Ureter (tissue), 1 donor: ENCODE measurements around the gene PPP1R8. TPM values are rescaled to one million over a fixed set of nuclear protein-coding genes. Genes with fewer than 3 reads are reported as not detected.
"Not testable (repeated sequence)": the region's sequence is repeated elsewhere in the genome, so short reads cannot be mapped to it uniquely, and the experiment has no call there.

Experiments used
- DNase-seq: peaks from one replicate; pipeline ENCODE4 v3.0.0-alpha.2; 2020; ENCODE audit warnings: low spot score
- total RNA-seq: library from RNA; stranded (reverse); gene quantifications from one replicate; pipeline ENCODE4 v1.2.4, GENCODE V29; 2023
- donor health status: DM: yes; HTN: yes; CAD: no.

PPP1R8 gene
- 46.2 TPM for total RNA-seq

- peak; percentile 94 for DNase-seq
Observed at GRCh38 chr1:27830621-27831440, at the start of gene PPP1R8. TSS of gene PPP1R8 (plus strand) at chr1:27830782. CDS start at chr1:27830836, 54 bp downstream.

- no peak for DNase-seq
Observed at GRCh38 chr1:27782950-27783349, 47.6 kb upstream of the PPP1R8 start.

- DNase-seq, result no peak
Observed at GRCh38 chr1:27784700-27785099, 45.9 kb upstream of the PPP1R8 start.

GRCh38 chr1:27785781-27786455 is 44.7 kb upstream of the PPP1R8 start:
- no peak for DNase-seq

- DNase-seq, result no peak
Observed at GRCh38 chr1:27787895-27788294, 42.7 kb upstream of the PPP1R8 start.

- no peak for DNase-seq
Observed at GRCh38 chr1:27789540-27790041, 41.0 kb upstream of the PPP1R8 start.

GRCh38 chr1:27790270-27790669 is 40.3 kb upstream of the PPP1R8 start:
- DNase-seq, result not testable (repeated sequence)

GRCh38 chr1:27795601-27796000 is 35.0 kb upstream of the PPP1R8 start:
- no peak for DNase-seq

GRCh38 chr1:27804791-27805190 is 25.8 kb upstream of the PPP1R8 start:
- no peak for DNase-seq

GRCh38 chr1:27806758-27807157 is 23.8 kb upstream of the PPP1R8 start:
- no peak for DNase-seq

- no peak for DNase-seq
Observed at GRCh38 chr1:27807385-27807784, 23.2 kb upstream of the PPP1R8 start.

GRCh38 chr1:27808131-27808530 is 22.5 kb upstream of the PPP1R8 start:
- DNase-seq, result not testable (repeated sequence)

GRCh38 chr1:27809883-27810282 is 20.7 kb upstream of the PPP1R8 start:
- DNase-seq, result no peak

GRCh38 chr1:27811741-27812500 is 18.7 kb upstream of the PPP1R8 start:
- no peak for DNase-seq

- no peak for DNase-seq
Observed at GRCh38 chr1:27816921-27817630, 13.5 kb upstream of the PPP1R8 start.

GRCh38 chr1:27821761-27822315 is 8.7 kb upstream of the PPP1R8 start:
- DNase-seq, result no peak

GRCh38 chr1:27823784-27824183 is 6.8 kb upstream of the PPP1R8 start:
- no peak for DNase-seq

GRCh38 chr1:27824411-27824810 is 6.2 kb upstream of the PPP1R8 start:
- DNase-seq, result no peak

GRCh38 chr1:27829339-27829960 is 1.1 kb upstream of the PPP1R8 start:
- DNase-seq, result not testable (repeated sequence)

- no peak for DNase-seq
Observed at GRCh38 chr1:27831568-27832410, 1.2 kb downstream of the PPP1R8 start.
